ENCODE results near the gene DNAJC25.

Gene DNAJC25

GRCh38 chr9:111627260-111627963, 3.7 kb upstream of the DNAJC25 start:
- no peak for DNase-seq (ENCODE audit: low spot score)

- no peak for DNase-seq (ENCODE audit: low spot score)
These were observed 2.7 kb upstream of the DNAJC25 start for GRCh38 chr9:111628411-111628810.

DNA sequence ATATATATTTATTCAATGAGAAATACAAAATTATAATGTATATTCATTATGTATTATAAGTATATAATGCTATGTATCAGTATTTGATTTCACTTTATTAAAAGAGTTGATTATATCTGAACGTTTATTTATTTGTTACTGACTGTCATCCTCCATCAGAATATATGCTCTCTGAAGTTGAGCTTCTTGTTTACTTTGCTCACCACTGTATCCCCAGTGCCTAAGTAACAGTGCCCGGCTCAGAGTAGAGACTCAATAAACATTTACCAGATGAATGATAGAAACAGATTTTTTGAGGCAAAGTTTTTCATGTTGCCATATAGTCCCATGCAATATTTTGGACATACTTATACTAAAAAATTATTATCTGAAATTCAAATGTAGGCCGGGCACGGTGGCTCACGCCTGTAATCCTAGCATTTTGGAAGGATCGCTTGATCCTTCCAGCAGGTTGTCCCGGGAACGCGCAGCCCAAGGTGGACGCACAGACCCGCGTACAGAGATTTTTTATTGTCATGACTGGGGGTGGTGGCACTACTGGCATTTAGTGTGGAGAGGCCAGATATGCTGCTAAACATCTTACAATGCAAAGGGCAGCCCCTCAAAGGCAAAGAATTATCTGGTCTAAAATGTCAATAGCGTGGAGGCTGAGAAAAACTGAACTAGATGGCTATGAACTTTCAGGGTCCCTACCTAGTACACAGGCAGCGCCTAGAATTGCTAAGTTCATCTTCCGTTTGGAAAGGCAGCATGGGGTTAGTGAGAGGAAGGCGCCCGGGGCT, 761 bp upstream of the DNAJC25 start:
- DNase-seq (ENCODE audit: low spot score): no peak

GRCh38 chr9:111630964-111631213, 245 bp upstream of the DNAJC25 start:
- DNase-seq (ENCODE audit: low spot score): no peak

DNA sequence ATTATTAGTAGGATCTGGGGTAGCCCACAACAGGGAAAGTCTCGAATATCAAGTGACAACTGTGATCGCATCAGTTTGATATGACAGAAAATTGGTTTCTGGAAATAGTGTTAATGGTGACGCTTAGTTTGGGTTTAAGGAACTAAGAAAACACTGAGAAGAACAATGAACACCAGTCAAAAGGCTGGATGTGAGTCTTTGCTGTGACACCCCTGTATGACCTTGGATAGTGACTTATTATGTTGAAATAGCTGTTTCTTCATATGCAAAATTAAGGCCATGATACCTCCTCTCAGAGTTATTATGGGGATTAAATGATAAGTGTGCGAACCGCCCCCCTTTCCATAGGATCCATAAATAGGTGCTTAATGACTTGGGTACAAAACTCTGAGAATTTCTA, 926 bp downstream of the DNAJC25 start:
- DNase-seq (ENCODE audit: low spot score): no peak

- no peak for DNase-seq (ENCODE audit: low spot score)
These were observed 1.7 kb downstream of the DNAJC25 start for GRCh38 chr9:111632695-111633388.

- DNase-seq (ENCODE audit: low spot score): no peak
These were observed 2.2 kb downstream of the DNAJC25 start for GRCh38 chr9:111633389-111633736.

- DNase-seq (ENCODE audit: low spot score): no peak
These were observed 3.7 kb downstream of the DNAJC25 start for GRCh38 chr9:111634860-111635259.

DNA sequence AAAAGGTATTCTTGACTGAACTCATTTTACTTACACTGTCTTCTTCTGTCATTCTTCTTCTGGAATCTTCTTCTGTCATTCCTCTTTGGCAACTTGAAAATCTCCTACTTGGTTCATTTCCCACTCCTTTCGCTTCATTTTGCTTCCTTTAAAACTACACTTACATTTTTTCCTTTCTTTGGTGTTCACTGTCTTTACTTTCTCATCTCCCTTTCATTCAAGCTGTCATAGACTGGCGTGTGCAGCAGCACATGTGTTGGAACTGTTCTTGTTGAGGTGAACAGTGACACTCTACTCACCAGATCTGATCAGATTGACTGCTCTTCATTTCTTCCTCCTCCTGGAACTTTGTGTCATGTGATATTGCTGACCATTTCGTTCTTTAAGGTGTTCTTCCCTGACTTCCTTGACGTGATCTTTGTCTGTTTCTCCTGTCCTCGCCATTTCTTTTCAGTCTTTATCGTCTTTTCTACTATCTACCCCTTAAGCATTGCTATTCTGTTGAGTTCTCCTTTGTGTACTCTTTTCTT, 6.4 kb downstream of the DNAJC25 start:
- DNase-seq (ENCODE audit: low spot score): no peak

- DNase-seq (ENCODE audit: low spot score): no peak
These were observed 13.2 kb downstream of the DNAJC25 start for GRCh38 chr9:111644195-111644772.

- DNase-seq (ENCODE audit: low spot score): no peak
These were observed 14.7 kb downstream of the DNAJC25 start for GRCh38 chr9:111645806-111646205.

- DNase-seq (ENCODE audit: low spot score): no peak
These were observed 15.3 kb downstream of the DNAJC25 start for GRCh38 chr9:111646417-111646816.

- DNase-seq (ENCODE audit: low spot score): no peak
These were observed 16.9 kb downstream of the DNAJC25 start for GRCh38 chr9:111648066-111648465.

- DNase-seq (ENCODE audit: low spot score): no peak
These were observed 17.9 kb downstream of the DNAJC25 start for GRCh38 chr9:111649016-111649415.

DNA sequence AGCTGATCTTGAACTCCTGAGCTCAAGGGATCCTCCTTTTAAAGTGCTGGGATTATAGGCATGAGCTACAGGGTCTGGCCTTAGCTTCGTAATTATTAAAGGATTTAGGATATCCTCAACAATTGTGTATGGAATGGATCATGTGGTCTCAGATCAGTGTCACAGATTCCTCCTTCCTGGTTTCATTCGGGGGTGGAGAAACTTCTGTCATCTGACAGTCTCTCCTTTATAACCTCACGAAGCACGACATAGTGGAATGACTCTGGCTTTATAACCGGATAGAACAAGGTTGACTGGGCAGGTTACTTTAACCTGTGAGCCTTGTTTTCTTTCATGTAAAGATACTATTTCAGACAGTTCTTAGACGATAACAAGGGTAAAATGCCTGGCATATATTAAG, 25.9 kb downstream of the DNAJC25 start:
- DNase-seq (ENCODE audit: low spot score): no peak

- no peak for DNase-seq (ENCODE audit: low spot score)
These were observed 27.8 kb downstream of the DNAJC25 start for GRCh38 chr9:111658943-111659342.

DNA sequence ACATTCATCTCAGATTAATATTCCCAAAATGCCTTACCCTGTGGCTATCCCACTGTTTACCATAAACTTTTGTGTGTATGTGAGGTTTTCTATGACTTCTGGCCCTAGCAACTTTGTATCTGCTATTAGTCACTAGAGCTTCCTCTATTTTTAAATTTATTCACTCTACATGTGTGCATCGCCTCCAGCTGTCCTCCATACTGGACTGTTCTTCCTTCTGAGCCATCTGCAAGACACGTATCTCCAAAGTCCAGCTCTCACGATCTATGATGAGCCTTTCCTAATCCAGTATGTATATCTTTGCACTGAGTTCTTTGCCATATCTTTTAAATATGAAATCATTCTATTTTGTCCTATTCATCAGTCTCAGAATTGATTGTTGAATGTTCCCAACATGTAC, 28.6 kb downstream of the DNAJC25 start:
- DNase-seq (ENCODE audit: low spot score): no peak

- DNase-seq (ENCODE audit: low spot score): peak; percentile 55
These were observed 30.1 kb downstream of the DNAJC25 start, which contains the start of gene GNG10 for GRCh38 chr9:111661150-111661801. TSS of gene GNG10 (plus strand) at chr9:111661605. CDS start at chr9:111661635, 30 bp downstream.

- DNase-seq (ENCODE audit: low spot score): no peak
These were observed 30.8 kb downstream of the DNAJC25 start for GRCh38 chr9:111661802-111662521.

GRCh38 chr9:111662576-111663300, 31.6 kb downstream of the DNAJC25 start:
- no peak for DNase-seq (ENCODE audit: low spot score)
